Caco-2 (cell line): ENCODE measurements around the gene BRICD5. TPM values are rescaled to one million over a fixed set of nuclear protein-coding genes. Genes with fewer than 3 reads are reported as not detected.

Experiments used
- BruUV-seq: library from RNA; stranded (reverse); fragments of 400-500 nt; replicated peaks from 2 replicates; lab custom pipeline; 2021; lab: Mats Ljungman, UMichigan
- CTCF ChIA-PET: fragments of 300-600 bp; sonication (Branson Sonifier 250); formaldehyde crosslinking; loops from one replicate; lab custom pipeline; 2022; ENCODE audit warnings: antibody characterized with exemption; lab: Charles Lee
- POLR2A ChIA-PET: fragments of 300-600 bp; sonication (Branson Sonifier 250); formaldehyde crosslinking; loops from one replicate; lab custom pipeline; 2022; ENCODE audit warnings: antibody characterized with exemption; lab: Charles Lee
- DNase-seq, 2 experiments: peaks; one replicate each; pipeline versions ENCODE4 v3.0.0 to v3.0.0-alpha.2; 2020 to 2022
- H3K27me3 ChIP-seq: replicated peaks from 2 replicates; pipeline ENCODE4 v1.6.0; 2011; ENCODE audit warnings: low read length; ENCODE audit not compliant: control insufficient read depth, insufficient read depth
- H3K36me3 ChIP-seq: 2 replicates; pipeline ENCODE4 v1.5.1; 2011; ENCODE audit warnings: low read length; ENCODE audit not compliant: control insufficient read depth, insufficient read depth
- H3K4me1 ChIP-seq: fragments of 250-450 bp; sonication (Bioruptor Pico); 2 replicates; pipeline ENCODE4 v1.5.1; 2020; ENCODE audit warnings: mild to moderate bottlenecking
- H3K4me3 ChIP-seq: 2 replicates; pipeline ENCODE4 v1.5.1; 2011; ENCODE audit warnings: low read depth, mild to moderate bottlenecking, control low read depth, low read length
- H3K9me3 ChIP-seq: fragments of 250-450 bp; sonication (Bioruptor Pico); 2 replicates; pipeline ENCODE4 v1.5.1; 2020; ENCODE audit warnings: mild to moderate bottlenecking, moderate library complexity
- H3K27ac Mint-ChIP-seq: one replicate; pipeline ENCODE4 v1.8.0; 2022; ENCODE audit warnings: mixed read lengths; ENCODE audit not compliant: unreplicated experiment
- H3K27me3 Mint-ChIP-seq: one replicate; pipeline ENCODE4 v1.8.0; 2022; ENCODE audit warnings: mixed read lengths; ENCODE audit not compliant: insufficient read depth, unreplicated experiment
- H3K36me3 Mint-ChIP-seq: one replicate; pipeline ENCODE4 v1.8.0; 2022; ENCODE audit warnings: mild to moderate bottlenecking, mixed read lengths; ENCODE audit not compliant: insufficient read depth, unreplicated experiment
- H3K4me1 Mint-ChIP-seq: one replicate; pipeline ENCODE4 v1.8.0; 2022; ENCODE audit warnings: low read depth, mixed read lengths; ENCODE audit not compliant: unreplicated experiment
- H3K4me3 Mint-ChIP-seq: one replicate; pipeline ENCODE4 v1.8.0; 2022; ENCODE audit warnings: mild to moderate bottlenecking, moderate library complexity, mixed read lengths; ENCODE audit not compliant: unreplicated experiment
- H3K9me3 Mint-ChIP-seq: one replicate; pipeline ENCODE4 v1.8.0; 2022; ENCODE audit warnings: mixed read lengths; ENCODE audit not compliant: unreplicated experiment
- intact Hi-C: fragments of 100-400 bp; cut with micrococcal nuclease; formaldehyde crosslinking; loops from one replicate; pipeline ENCODE4 v1.10.0; 2022; ENCODE audit not compliant: unreplicated experiment
- total RNA-seq: library from RNA; stranded (reverse); gene quantifications from 2 replicates; pipeline ENCODE4 v1.2.3, GENCODE V29; 2022
- TF ChIP-seq, protein P1 (sequence below), 2 experiments: fragments of 200-600 bp in 1 of 2; IDR thresholded peaks; 1 replicate in 1 of 2; 2 replicates in 1 of 2; pipeline versions ENCODE4 v1.5.1 to v1.8.0; 2011 to 2022; ENCODE audit warnings: antibody characterized with exemption in 1 of 2, control low read depth in 1 of 2, inconsistent platforms in 1 of 2, low read depth in 1 of 2, low read length in 1 of 2, mild to moderate bottlenecking in 1 of 2, moderate library complexity in 1 of 2; ENCODE audit not compliant: insufficient read depth in 1 of 2, severe bottlenecking in 1 of 2, unreplicated experiment in 1 of 2

BRICD5 gene
- total RNA-seq, 1 experiment from 2014 or later, result 10.0 TPM

DNA sequence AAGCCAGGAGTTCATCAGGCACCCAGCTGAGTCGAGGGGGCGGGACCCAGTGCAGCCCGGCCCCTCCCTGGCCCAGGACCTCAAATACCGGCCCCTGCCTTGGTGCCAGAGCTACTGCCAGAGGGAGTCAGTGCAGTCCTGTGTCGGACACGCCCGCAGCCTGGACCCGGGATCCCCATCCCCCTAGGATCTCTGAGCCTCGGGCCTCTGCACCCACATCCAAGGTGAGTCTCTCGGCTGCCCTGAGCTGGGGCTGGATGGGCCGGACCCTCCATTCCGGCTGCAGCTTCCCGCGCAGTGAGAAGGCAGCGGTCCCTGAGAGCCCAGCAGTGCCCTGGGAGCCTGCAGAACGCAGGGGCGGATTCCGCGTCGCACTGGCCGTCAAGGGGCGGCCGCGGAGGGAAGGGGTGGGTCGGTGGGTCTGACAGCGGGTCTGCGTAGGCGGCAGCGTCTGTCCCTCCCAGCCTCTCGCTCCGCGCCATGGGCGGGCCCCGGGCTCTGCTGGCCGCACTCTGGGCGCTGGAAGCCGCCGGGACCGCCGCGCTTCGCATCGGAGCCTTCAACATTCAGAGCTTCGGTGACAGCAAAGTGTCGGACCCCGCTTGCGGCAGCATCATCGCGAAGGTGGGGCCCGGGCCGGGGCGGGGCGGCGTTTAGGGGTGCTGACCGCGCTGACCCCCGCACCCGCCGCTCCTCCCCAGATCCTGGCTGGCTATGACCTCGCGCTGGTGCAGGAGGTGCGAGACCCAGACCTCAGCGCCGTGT lies 25.9 kb upstream of the BRICD5 start, which contains the start of gene DNASE1L2:
Gene DNASE1L2 (plus strand): TSS at position 108 of the 765 bp plus-strand sequence. CDS start 373 bp downstream, at position 481.
- Mint-ChIP-seq H3K9me3 (no peaks in the 10 kb centered on the region), H3K4me3 (peak within 1 kb of the TSS; percentile 56), H3K36me3 (peaks cover 49% of the 10 kb centered on the region), H3K4me1 (no peaks in the 10 kb centered on the region), H3K27me3 (no peaks in the 10 kb centered on the region), H3K27ac (no peak within 1 kb of the TSS)
- peak in 1 of 2 experiments; percentile 51 for DNase-seq
- peak within 1 kb of the TSS; percentile 46 for H3K4me3 ChIP-seq
- CTCF ChIA-PET, result no interaction called here
- BruUV-seq, result no TSS peak
- TF ChIP-seq, protein P1, sequence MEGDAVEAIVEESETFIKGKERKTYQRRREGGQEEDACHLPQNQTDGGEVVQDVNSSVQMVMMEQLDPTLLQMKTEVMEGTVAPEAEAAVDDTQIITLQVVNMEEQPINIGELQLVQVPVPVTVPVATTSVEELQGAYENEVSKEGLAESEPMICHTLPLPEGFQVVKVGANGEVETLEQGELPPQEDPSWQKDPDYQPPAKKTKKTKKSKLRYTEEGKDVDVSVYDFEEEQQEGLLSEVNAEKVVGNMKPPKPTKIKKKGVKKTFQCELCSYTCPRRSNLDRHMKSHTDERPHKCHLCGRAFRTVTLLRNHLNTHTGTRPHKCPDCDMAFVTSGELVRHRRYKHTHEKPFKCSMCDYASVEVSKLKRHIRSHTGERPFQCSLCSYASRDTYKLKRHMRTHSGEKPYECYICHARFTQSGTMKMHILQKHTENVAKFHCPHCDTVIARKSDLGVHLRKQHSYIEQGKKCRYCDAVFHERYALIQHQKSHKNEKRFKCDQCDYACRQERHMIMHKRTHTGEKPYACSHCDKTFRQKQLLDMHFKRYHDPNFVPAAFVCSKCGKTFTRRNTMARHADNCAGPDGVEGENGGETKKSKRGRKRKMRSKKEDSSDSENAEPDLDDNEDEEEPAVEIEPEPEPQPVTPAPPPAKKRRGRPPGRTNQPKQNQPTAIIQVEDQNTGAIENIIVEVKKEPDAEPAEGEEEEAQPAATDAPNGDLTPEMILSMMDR (IDR thresholded peaks at IDR 0.05; ENCODE audit: insufficient read depth in 1 of 2, low read depth in 1 of 2, low read length in 1 of 2, severe bottlenecking in 1 of 2, unreplicated experiment in 1 of 2), result no peak
- H3K9me3 ChIP-seq, result no peaks in the 10 kb centered on the region
- H3K27me3 ChIP-seq, result no peaks in the 10 kb centered on the region
- H3K36me3 ChIP-seq, result no peaks in the 10 kb centered on the region
- intact Hi-C loops, result no loop called here
- POLR2A ChIA-PET, result no interaction called here
- peaks cover 8% of the 10 kb centered on the region; the same call in 1 of the 2 replicates for H3K4me1 ChIP-seq

DNA sequence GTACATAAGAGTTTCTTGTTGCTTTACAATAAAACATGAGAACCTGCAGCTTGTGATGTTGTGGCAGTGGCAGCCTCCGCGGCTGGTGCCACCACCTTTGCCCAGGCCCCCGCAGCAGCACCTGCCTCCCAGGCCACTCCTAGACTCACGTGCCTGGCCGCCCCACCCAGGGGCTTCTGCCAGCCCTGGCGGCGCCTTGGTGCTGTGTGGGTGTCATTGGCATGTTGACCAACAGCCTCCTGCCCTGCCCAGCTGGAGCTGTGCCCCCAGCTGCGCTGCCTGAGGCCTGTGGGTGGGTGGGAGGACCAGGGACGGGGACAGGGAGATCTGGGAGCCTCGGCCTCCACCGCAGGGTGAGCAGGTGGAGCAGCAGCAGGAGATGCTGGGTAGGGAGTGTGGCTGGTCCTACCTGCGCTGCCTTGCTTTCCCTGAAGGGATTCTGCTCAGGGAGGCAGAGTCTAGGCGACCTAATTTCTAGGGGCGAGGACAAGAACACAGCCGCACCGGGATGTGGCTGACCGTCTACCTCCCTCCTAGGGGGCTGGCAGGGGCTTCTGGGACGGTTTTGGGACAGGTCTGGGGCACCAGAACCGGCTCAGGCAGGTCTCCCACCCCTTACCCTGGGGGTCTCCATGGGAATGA lies 25.2 kb upstream of the BRICD5 start:
- CTCF ChIA-PET, result no interaction called here

GRCh38 chr16:2235234-2235651 lies 24.6 kb upstream of the BRICD5 start:
- CTCF ChIA-PET, result no interaction called here

More for the DNA sequence above, 25.2 kb upstream of the BRICD5 start:
- Histone ChIP-seq H3K4me3 (no peak overlapping the region), H3K4me1 (peaks cover 8% of the 10 kb centered on the region; the same call in 1 of the 2 replicates), H3K9me3 (no peaks in the 10 kb centered on the region), H3K36me3 (no peaks in the 10 kb centered on the region), H3K27me3 (no peaks in the 10 kb centered on the region)
- H3K4me3 Mint-ChIP-seq, result peak overlapping the region; percentile 56
- BruUV-seq, result no TSS peak
- TF ChIP-seq, protein P1 (IDR thresholded peaks at IDR 0.05; ENCODE audit: insufficient read depth in 1 of 2, low read depth in 1 of 2, low read length in 1 of 2, severe bottlenecking in 1 of 2, unreplicated experiment in 1 of 2), result no peak
- no peaks in the 10 kb centered on the region for H3K4me1 Mint-ChIP-seq
- peaks cover 49% of the 10 kb centered on the region for H3K36me3 Mint-ChIP-seq
- POLR2A ChIA-PET, result interaction anchor here (0.6 kb wide), 1 partner anchor 234 kb away, joined by 9 read pairs; no protein-coding TSS in a partner anchor
- H3K27ac Mint-ChIP-seq, result no peak overlapping the region
- DNase-seq, result no peak
- intact Hi-C loops, result no loop called here
- no peaks in the 10 kb centered on the region for H3K9me3 Mint-ChIP-seq
- H3K27me3 Mint-ChIP-seq, result no peaks in the 10 kb centered on the region

More at GRCh38 chr16:2235234-2235651, 24.6 kb upstream of the BRICD5 start:
- H3K9me3 ChIP-seq, result no peaks in the 10 kb centered on the region
- intact Hi-C loops, result no loop called here
- H3K4me1 ChIP-seq, result peaks cover 8% of the 10 kb centered on the region; the same call in 1 of the 2 replicates
- H3K4me3 ChIP-seq, result no peak overlapping the region
- Mint-ChIP-seq H3K27ac (no peak overlapping the region), H3K36me3 (peaks cover 49% of the 10 kb centered on the region), H3K9me3 (no peaks in the 10 kb centered on the region), H3K4me1 (no peaks in the 10 kb centered on the region), H3K4me3 (no peak overlapping the region), H3K27me3 (no peaks in the 10 kb centered on the region)
- no peak for DNase-seq
- BruUV-seq, result TSS peak; percentile 27
- POLR2A ChIA-PET, result interaction anchor here (0.6 kb wide), 1 partner anchor 233 kb away, joined by 9 read pairs; no protein-coding TSS in a partner anchor
- TF ChIP-seq, protein P1 (IDR thresholded peaks at IDR 0.05; ENCODE audit: insufficient read depth in 1 of 2, low read depth in 1 of 2, low read length in 1 of 2, severe bottlenecking in 1 of 2, unreplicated experiment in 1 of 2), result no peak
- H3K27me3 ChIP-seq, result no peaks in the 10 kb centered on the region
- H3K36me3 ChIP-seq, result no peaks in the 10 kb centered on the region
